Caco-2 (cell line): ENCODE data around the gene SOST. TPM values are rescaled to one million over a fixed set of nuclear protein-coding genes. Genes with fewer than 3 reads are reported as not detected.

Source experiments
- BruUV-seq: library from RNA; stranded (reverse); fragments of 400-500 nt; replicated peaks from 2 replicates; lab custom pipeline; 2021; lab: Mats Ljungman, UMichigan
- CTCF ChIA-PET: fragments of 300-600 bp; sonication (Branson Sonifier 250); formaldehyde crosslinking; loops from one replicate; lab custom pipeline; 2022; ENCODE audit warnings: antibody characterized with exemption; lab: Charles Lee
- POLR2A ChIA-PET: fragments of 300-600 bp; sonication (Branson Sonifier 250); formaldehyde crosslinking; loops from one replicate; lab custom pipeline; 2022; ENCODE audit warnings: antibody characterized with exemption; lab: Charles Lee
- DNase-seq, 2 experiments: peaks; one replicate each; pipeline versions ENCODE4 v3.0.0 to v3.0.0-alpha.2; 2020 to 2022
- H3K27me3 ChIP-seq: replicated peaks from 2 replicates; pipeline ENCODE4 v1.6.0; 2011; ENCODE audit warnings: low read length; ENCODE audit not compliant: control insufficient read depth, insufficient read depth
- H3K36me3 ChIP-seq: 2 replicates; pipeline ENCODE4 v1.5.1; 2011; ENCODE audit warnings: low read length; ENCODE audit not compliant: control insufficient read depth, insufficient read depth
- H3K4me1 ChIP-seq: fragments of 250-450 bp; sonication (Bioruptor Pico); 2 replicates; pipeline ENCODE4 v1.5.1; 2020; ENCODE audit warnings: mild to moderate bottlenecking
- H3K4me3 ChIP-seq: 2 replicates; pipeline ENCODE4 v1.5.1; 2011; ENCODE audit warnings: low read depth, mild to moderate bottlenecking, control low read depth, low read length
- H3K9me3 ChIP-seq: fragments of 250-450 bp; sonication (Bioruptor Pico); 2 replicates; pipeline ENCODE4 v1.5.1; 2020; ENCODE audit warnings: mild to moderate bottlenecking, moderate library complexity
- H3K27ac Mint-ChIP-seq: one replicate; pipeline ENCODE4 v1.8.0; 2022; ENCODE audit warnings: mixed read lengths; ENCODE audit not compliant: unreplicated experiment
- H3K27me3 Mint-ChIP-seq: one replicate; pipeline ENCODE4 v1.8.0; 2022; ENCODE audit warnings: mixed read lengths; ENCODE audit not compliant: insufficient read depth, unreplicated experiment
- H3K36me3 Mint-ChIP-seq: one replicate; pipeline ENCODE4 v1.8.0; 2022; ENCODE audit warnings: mild to moderate bottlenecking, mixed read lengths; ENCODE audit not compliant: insufficient read depth, unreplicated experiment
- H3K4me1 Mint-ChIP-seq: one replicate; pipeline ENCODE4 v1.8.0; 2022; ENCODE audit warnings: low read depth, mixed read lengths; ENCODE audit not compliant: unreplicated experiment
- H3K4me3 Mint-ChIP-seq: one replicate; pipeline ENCODE4 v1.8.0; 2022; ENCODE audit warnings: mild to moderate bottlenecking, moderate library complexity, mixed read lengths; ENCODE audit not compliant: unreplicated experiment
- H3K9me3 Mint-ChIP-seq: one replicate; pipeline ENCODE4 v1.8.0; 2022; ENCODE audit warnings: mixed read lengths; ENCODE audit not compliant: unreplicated experiment
- intact Hi-C: fragments of 100-400 bp; cut with micrococcal nuclease; formaldehyde crosslinking; loops from one replicate; pipeline ENCODE4 v1.10.0; 2022; ENCODE audit not compliant: unreplicated experiment
- total RNA-seq: library from RNA; stranded (reverse); gene quantifications from 2 replicates; pipeline ENCODE4 v1.2.3, GENCODE V29; 2022
- TF ChIP-seq, protein P1 (sequence below), 2 experiments: fragments of 200-600 bp in 1 of 2; IDR thresholded peaks; 1 replicate in 1 of 2; 2 replicates in 1 of 2; pipeline versions ENCODE4 v1.5.1 to v1.8.0; 2011 to 2022; ENCODE audit warnings: antibody characterized with exemption in 1 of 2, control low read depth in 1 of 2, inconsistent platforms in 1 of 2, low read depth in 1 of 2, low read length in 1 of 2, mild to moderate bottlenecking in 1 of 2, moderate library complexity in 1 of 2; ENCODE audit not compliant: insufficient read depth in 1 of 2, severe bottlenecking in 1 of 2, unreplicated experiment in 1 of 2

The SOST gene
- total RNA-seq, 1 experiment from 2014 or later: not detected

DNA sequence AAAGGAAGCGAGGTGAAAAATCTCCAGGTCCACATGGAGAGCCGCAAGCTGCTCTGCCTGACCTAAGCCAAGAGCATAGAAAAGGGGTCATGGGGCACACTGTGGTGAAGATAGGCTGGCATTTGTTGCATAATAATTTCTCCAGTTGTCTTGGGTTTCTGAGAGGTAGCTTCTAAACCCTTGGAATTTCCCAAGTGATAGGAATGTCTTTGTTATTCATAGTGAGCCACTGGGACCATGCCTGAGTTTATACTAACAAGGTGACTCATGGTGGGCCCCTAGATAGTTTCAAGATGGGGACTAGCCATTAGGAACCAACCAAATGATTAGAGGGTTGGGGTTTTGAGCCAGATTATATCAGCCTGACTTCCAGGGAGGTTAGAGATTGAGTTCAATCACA lies 25.6 kb downstream of the SOST start:
- ChIA-PET CTCF (no interaction called here), POLR2A (no interaction called here)
- Histone ChIP-seq H3K4me1 (no peaks in the 10 kb centered on the region), H3K27me3 (no peaks in the 10 kb centered on the region), H3K36me3 (no peaks in the 10 kb centered on the region), H3K9me3 (peaks cover 10% of the 10 kb centered on the region; the same call in 1 of the 2 replicates), H3K4me3 (no peak overlapping the region)
- Mint-ChIP-seq H3K9me3 (peaks cover 9% of the 10 kb centered on the region), H3K27me3 (no peaks in the 10 kb centered on the region), H3K36me3 (no peaks in the 10 kb centered on the region), H3K27ac (no peak overlapping the region), H3K4me3 (no peak overlapping the region), H3K4me1 (no peaks in the 10 kb centered on the region)
- no TSS peak for BruUV-seq
- DNase-seq: no peak
- TF ChIP-seq, protein P1, sequence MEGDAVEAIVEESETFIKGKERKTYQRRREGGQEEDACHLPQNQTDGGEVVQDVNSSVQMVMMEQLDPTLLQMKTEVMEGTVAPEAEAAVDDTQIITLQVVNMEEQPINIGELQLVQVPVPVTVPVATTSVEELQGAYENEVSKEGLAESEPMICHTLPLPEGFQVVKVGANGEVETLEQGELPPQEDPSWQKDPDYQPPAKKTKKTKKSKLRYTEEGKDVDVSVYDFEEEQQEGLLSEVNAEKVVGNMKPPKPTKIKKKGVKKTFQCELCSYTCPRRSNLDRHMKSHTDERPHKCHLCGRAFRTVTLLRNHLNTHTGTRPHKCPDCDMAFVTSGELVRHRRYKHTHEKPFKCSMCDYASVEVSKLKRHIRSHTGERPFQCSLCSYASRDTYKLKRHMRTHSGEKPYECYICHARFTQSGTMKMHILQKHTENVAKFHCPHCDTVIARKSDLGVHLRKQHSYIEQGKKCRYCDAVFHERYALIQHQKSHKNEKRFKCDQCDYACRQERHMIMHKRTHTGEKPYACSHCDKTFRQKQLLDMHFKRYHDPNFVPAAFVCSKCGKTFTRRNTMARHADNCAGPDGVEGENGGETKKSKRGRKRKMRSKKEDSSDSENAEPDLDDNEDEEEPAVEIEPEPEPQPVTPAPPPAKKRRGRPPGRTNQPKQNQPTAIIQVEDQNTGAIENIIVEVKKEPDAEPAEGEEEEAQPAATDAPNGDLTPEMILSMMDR (IDR thresholded peaks at IDR 0.05; ENCODE audit: insufficient read depth in 1 of 2, low read depth in 1 of 2, low read length in 1 of 2, severe bottlenecking in 1 of 2, unreplicated experiment in 1 of 2): no peak
- intact Hi-C loops: no loop called here

DNA sequence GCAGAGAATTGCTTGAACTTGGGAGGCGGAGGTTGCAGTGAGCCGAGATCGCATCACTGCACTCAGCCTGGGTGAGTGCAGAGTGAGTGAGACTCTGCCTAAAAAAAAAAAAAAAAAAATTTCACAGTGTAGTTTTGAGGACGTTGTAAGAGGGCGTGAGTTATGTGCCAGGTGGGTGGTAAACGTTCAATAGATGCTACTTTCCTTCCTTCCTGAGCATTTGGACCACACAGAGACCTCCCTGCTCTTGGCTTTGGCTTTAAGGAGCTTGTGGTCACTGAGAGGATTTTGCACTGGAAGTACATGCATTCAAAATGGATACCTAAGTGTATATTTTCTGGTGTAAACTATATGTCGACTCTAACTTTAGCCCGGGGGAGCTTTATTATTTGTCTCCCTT lies 30.5 kb downstream of the SOST start:
- peaks cover 3% of the 10 kb centered on the region for H3K9me3 Mint-ChIP-seq
- no peak for DNase-seq
- Histone ChIP-seq H3K4me3 (no peak overlapping the region), H3K36me3 (no peaks in the 10 kb centered on the region), H3K9me3 (peaks cover 5% of the 10 kb centered on the region; the same call in 1 of the 2 replicates), H3K4me1 (no peaks in the 10 kb centered on the region), H3K27me3 (no peaks in the 10 kb centered on the region)
- H3K27ac Mint-ChIP-seq: no peak overlapping the region
- BruUV-seq: no TSS peak
- H3K36me3 Mint-ChIP-seq: no peaks in the 10 kb centered on the region
- TF ChIP-seq, protein P1 (IDR thresholded peaks at IDR 0.05; ENCODE audit: insufficient read depth in 1 of 2, low read depth in 1 of 2, low read length in 1 of 2, severe bottlenecking in 1 of 2, unreplicated experiment in 1 of 2): no peak
- intact Hi-C loops: no loop called here
- ChIA-PET CTCF (no interaction called here), POLR2A (no interaction called here)
- no peaks in the 10 kb centered on the region for H3K27me3 Mint-ChIP-seq
- H3K4me3 Mint-ChIP-seq: no peak overlapping the region
- no peaks in the 10 kb centered on the region for H3K4me1 Mint-ChIP-seq

DNA sequence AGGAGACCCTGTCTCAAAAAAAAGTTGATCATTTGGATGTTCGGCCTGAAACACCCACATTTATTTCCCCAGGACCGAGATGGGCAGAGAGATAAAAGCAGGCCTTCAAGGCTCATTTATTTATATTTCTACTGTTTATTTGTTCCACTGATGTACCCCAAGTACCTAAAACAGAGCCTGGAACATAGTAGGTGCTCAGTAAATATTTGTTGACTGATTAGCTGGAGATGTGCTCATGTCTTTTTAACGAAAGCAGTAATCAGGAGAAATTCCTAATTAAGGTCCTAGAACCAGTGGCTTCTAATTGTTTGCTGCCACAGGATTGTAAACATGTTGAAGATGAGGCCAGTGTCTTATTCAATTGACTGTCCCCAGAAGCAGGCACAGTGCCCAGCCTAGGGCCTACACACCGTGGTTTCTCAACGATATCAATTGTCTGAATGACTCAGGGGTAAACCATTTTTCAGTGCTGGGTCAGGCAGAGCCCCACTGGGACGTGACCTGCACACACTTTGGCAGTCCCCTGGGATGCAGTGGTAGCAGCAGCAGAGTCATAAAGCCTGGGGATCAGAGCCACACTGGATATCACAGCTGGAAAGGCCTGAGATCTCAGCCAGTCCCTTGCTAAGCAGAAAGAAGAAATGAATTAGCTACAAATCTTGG lies 34.8 kb downstream of the SOST start:
- BruUV-seq: no TSS peak
- H3K27ac Mint-ChIP-seq: no peak overlapping the region

More for the DNA sequence above, 34.8 kb downstream of the SOST start:
- intact Hi-C loops: no loop called here
- no peaks in the 10 kb centered on the region for H3K9me3 ChIP-seq
- H3K27me3 Mint-ChIP-seq: no peaks in the 10 kb centered on the region
- no peak overlapping the region for H3K4me3 Mint-ChIP-seq
- no peaks in the 10 kb centered on the region for H3K27me3 ChIP-seq
- no peak overlapping the region for H3K4me3 ChIP-seq
- DNase-seq: no peak
- ChIA-PET CTCF (no interaction called here), POLR2A (no interaction called here)
- peaks cover 20% of the 10 kb centered on the region for H3K4me1 Mint-ChIP-seq
- H3K4me1 ChIP-seq: no peaks in the 10 kb centered on the region
- TF ChIP-seq, protein P1 (IDR thresholded peaks at IDR 0.05; ENCODE audit: insufficient read depth in 1 of 2, low read depth in 1 of 2, low read length in 1 of 2, severe bottlenecking in 1 of 2, unreplicated experiment in 1 of 2): no peak
- peaks cover 7% of the 10 kb centered on the region for H3K36me3 Mint-ChIP-seq
- no peaks in the 10 kb centered on the region for H3K9me3 Mint-ChIP-seq
- no peaks in the 10 kb centered on the region for H3K36me3 ChIP-seq
